ENCODE results near the gene C12orf56. TPM values are rescaled to one million over a fixed set of nuclear protein-coding genes. Genes with fewer than 3 reads are reported as not detected.

The C12orf56 gene, protein sequence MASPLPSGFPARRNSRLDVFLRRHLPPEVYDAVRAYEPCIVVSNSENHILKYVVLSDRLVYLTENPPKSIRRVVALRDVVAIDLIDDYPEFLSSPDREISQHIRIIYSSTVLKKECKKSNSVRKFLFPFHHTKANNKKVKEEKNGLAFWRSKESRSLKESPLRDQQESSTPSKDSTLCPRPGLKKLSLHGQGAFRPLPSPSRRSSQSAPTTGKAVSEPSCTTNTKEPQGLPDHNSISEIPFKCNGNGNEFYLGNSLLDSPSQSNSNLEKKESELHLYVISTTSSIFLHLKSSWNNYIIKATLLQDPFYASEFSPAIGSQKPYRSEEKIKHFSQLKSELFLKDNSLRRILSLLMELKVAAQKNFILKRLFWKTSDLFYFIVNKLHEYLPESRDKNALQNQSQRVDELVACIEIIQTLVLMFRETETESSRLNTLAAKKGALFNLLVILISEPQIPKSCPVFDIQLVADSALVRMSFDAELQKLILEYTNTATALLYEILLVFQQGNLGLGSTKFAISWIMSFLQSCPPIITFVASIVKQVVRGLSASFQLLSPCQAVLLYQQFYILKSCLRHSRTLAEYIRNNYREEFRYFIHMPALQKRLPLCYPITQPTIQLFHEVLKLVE
- total RNA-seq = under 1 TPM in 2 of 5 experiments, not detected in 3; 0.10 to 0.34 TPM
- not detected for polyA plus RNA-seq
- total RNA-seq = not detected

DNA sequence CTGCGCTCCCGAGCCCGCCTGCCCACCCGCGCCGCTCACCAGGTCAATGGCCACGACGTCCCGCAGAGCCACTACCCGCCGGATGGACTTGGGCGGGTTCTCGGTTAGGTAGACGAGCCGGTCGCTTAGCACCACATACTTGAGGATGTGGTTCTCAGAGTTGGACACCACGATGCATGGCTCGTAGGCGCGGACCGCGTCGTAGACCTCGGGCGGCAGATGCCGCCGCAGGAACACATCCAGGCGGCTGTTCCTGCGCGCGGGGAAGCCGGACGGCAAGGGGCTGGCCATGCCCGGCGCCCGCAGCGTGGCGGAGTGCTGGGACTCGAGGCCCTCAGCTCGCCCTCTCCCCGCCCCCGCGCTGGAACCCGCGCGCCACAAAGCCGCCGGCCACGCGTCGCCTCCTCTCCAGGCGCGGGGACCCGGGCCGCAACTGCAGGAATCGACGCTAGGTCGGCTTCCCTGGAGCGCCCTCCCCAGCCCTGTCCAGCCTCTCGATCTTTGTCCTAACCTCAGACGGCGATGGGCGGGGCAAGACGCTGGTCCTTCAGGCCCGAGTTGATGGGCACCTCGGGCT, at the start of gene C12orf56:
Gene C12orf56 (minus strand): TSS at position 484 of the 577 bp plus-strand sequence. CDS start 193 bp downstream, at position 291.
- Histone ChIP-seq H3K36me3 (ENCODE audit: control insufficient read depth in 2 of 3, insufficient read depth in 3 of 3, low read length in 3 of 3) (no peaks in the 10 kb centered on the region), H3K4me3 (ENCODE audit: low read length) (peak within 1 kb of the TSS; percentile 58), H3K4me1 (ENCODE audit: control insufficient read depth in 2 of 2, insufficient read depth in 2 of 2, low read length in 2 of 2) (peaks cover 0 to 7% of the 10 kb centered on the region in 2 donors), H3K27me3 (ENCODE audit: control insufficient read depth in 2 of 2, insufficient read depth in 2 of 2, low read length in 2 of 2) (no peaks in the 10 kb centered on the region), H3K27ac (ENCODE audit: low read depth, low read length) (no peak within 1 kb of the TSS), H3K9me3 (ENCODE audit: control insufficient read depth in 2 of 3, low read length in 3 of 3) (no peaks in the 10 kb centered on the region)
- intact Hi-C loops (cut with micrococcal nuclease) = loop anchor here in 1 of 2 donors (1.0 to 5.0 kb wide), 4 partner anchors 14 to 1288 kb away; partner anchors contain the start of gene XPOT
- H3K27ac Mint-ChIP-seq = peak within 1 kb of the TSS in 6 of 9 donors; percentile 62 to 88 (median 69)
- ATAC-seq (peak; percentile 56), DNase-seq (peak in 4 of 9 donors; percentile 14 to 37 (median 16))
- H3K9me3 Mint-ChIP-seq = no peaks in the 10 kb centered on the region
- H3K36me3 Mint-ChIP-seq = peaks cover 0 to 2% (median 0%) of the 10 kb centered on the region in 5 donors
- peaks cover 0 to 22% (median 0%) of the 10 kb centered on the region in 5 donors for H3K27me3 Mint-ChIP-seq
- peaks cover 12 to 39% (median 25%) of the 10 kb centered on the region in 7 donors for H3K4me1 Mint-ChIP-seq
- ChIA-PET CTCF (interaction anchor here (0.6 to 0.7 kb wide), 2 partner anchors 15 to 439 kb away, joined by 3 read pairs; no protein-coding TSS in a partner anchor), POLR2A (interaction anchor here (0.6 to 1.6 kb wide), 3 partner anchors 11 to 1842 kb away, joined by 3 to 5 read pairs (median 3); no protein-coding TSS in a partner anchor)
- H3K4me3 Mint-ChIP-seq = peak within 1 kb of the TSS; percentile 81 to 90 (median 86)

DNA sequence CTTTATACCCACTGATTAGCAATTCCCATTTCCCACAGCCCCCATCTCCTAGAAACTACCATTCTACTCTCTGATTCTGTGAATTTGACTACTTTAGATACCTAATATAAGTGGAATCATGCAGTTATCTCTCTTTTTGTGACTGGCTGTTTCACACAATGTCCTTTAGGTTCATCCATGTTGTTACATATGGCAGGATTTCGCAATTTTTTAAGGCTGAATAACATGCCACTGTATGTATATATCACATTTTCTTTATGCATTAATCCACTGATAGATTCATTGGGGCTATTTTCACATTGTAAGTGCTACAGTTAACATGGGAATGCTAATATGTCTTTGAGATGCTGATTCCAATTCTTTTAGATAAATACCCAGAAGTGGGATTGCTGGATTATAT, 49.5 kb upstream of the C12orf56 start:
- no peaks in the 10 kb centered on the region for H3K9me3 Mint-ChIP-seq
- no peaks in the 10 kb centered on the region for H3K27me3 Mint-ChIP-seq
- no peak overlapping the region for H3K4me3 ChIP-seq (ENCODE audit: low read length)
- no peaks in the 10 kb centered on the region for H3K4me1 ChIP-seq (ENCODE audit: control insufficient read depth in 2 of 2, insufficient read depth in 2 of 2, low read length in 2 of 2)
- DNase-seq (no peak), ATAC-seq (no peak)
- H3K4me1 Mint-ChIP-seq = peaks cover 4 to 13% (median 10%) of the 10 kb centered on the region in 7 donors
- H3K27ac Mint-ChIP-seq = no peak overlapping the region
- no peaks in the 10 kb centered on the region for H3K27me3 ChIP-seq (ENCODE audit: control insufficient read depth in 2 of 2, insufficient read depth in 2 of 2, low read length in 2 of 2)
- H3K4me3 Mint-ChIP-seq = no peak overlapping the region
- CTCF ChIA-PET = no interaction called here
- intact Hi-C loops (cut with micrococcal nuclease) = no loop called here
- H3K9me3 ChIP-seq (ENCODE audit: control insufficient read depth in 2 of 3, low read length in 3 of 3) = no peaks in the 10 kb centered on the region
- H3K27ac ChIP-seq (ENCODE audit: low read depth, low read length) = no peak overlapping the region
- POLR2A ChIA-PET = no interaction called here
- H3K36me3 ChIP-seq (ENCODE audit: control insufficient read depth in 2 of 3, insufficient read depth in 3 of 3, low read length in 3 of 3) = peaks cover 0 to 44% (median 5%) of the 10 kb centered on the region in 3 experiments
- peaks cover 16 to 61% (median 36%) of the 10 kb centered on the region in 5 donors for H3K36me3 Mint-ChIP-seq

DNA sequence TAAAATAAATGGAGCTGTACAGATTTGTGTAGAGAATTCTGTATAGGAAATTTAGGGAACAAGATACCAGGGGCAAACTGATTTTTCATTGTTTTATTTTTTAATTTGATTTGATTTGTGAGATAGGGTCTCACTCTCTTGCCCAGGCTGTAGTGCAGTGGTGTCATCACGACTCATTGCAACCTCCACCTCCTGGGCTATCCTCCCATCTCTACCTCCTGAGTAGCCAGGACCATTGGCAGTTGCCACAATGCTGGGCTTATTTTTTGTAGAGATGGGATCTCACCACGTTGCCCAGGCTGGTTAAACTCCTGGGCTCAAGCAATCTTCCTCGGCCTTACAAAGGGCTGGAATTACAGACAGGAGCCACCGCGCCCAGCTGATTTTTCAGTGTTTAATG, 43.4 kb upstream of the C12orf56 start:
- POLR2A ChIA-PET = interaction anchor here (0.6 kb wide), 1 partner anchor 25 kb away, joined by 4 read pairs; no protein-coding TSS in a partner anchor
- CTCF ChIA-PET = no interaction called here

DNA sequence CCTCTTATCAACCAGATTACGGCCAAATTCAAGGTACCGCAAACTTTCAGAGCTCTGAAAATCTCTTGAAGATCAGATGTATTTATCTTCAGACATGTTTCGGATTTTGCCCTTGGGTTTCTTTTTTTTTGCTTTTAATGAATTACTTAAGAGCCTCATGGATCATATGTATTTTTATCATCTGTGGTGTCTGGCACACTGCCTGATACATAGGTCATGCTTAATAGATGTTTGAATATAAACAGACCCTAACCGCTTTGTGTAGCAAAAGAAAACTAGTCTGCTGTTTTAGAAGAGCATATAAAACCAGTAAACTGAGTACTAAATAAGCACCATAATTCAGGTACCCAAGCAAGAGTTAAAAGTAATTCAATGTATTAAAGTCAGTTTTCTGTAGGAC, 41.2 kb upstream of the C12orf56 start:
- Histone ChIP-seq H3K4me1 (ENCODE audit: control insufficient read depth in 2 of 2, insufficient read depth in 2 of 2, low read length in 2 of 2) (no peaks in the 10 kb centered on the region), H3K27ac (ENCODE audit: low read depth, low read length) (no peak overlapping the region), H3K27me3 (ENCODE audit: control insufficient read depth in 2 of 2, insufficient read depth in 2 of 2, low read length in 2 of 2) (no peaks in the 10 kb centered on the region), H3K9me3 (ENCODE audit: control insufficient read depth in 2 of 3, low read length in 3 of 3) (no peaks in the 10 kb centered on the region), H3K4me3 (ENCODE audit: low read length) (no peak overlapping the region), H3K36me3 (ENCODE audit: control insufficient read depth in 2 of 3, insufficient read depth in 3 of 3, low read length in 3 of 3) (peaks cover 9 to 74% (median 35%) of the 10 kb centered on the region in 3 experiments)
- H3K9me3 Mint-ChIP-seq = no peaks in the 10 kb centered on the region
- POLR2A ChIA-PET = interaction anchor here (0.6 to 0.8 kb wide), 2 partner anchors 20 to 26 kb away, joined by 3 to 7 read pairs; no protein-coding TSS in a partner anchor
- peaks cover 0 to 6% (median 0%) of the 10 kb centered on the region in 7 donors for H3K4me1 Mint-ChIP-seq
- H3K27ac Mint-ChIP-seq = no peak overlapping the region
- no peak overlapping the region for H3K4me3 Mint-ChIP-seq
- intact Hi-C loops (cut with micrococcal nuclease) = loop anchor here in 1 of 2 donors (2.0 kb wide), 1 partner anchor 13 kb away; no protein-coding TSS in a partner anchor
- H3K36me3 Mint-ChIP-seq = peaks cover 6 to 68% (median 47%) of the 10 kb centered on the region in 5 donors
- DNase-seq (no peak), ATAC-seq (no peak)
- no peaks in the 10 kb centered on the region for H3K27me3 Mint-ChIP-seq
- CTCF ChIA-PET = no interaction called here

More for the DNA sequence above, 43.4 kb upstream of the C12orf56 start:
- Mint-ChIP-seq H3K36me3 (peaks cover 14 to 72% (median 51%) of the 10 kb centered on the region in 5 donors), H3K4me1 (peaks cover 0 to 8% (median 3%) of the 10 kb centered on the region in 7 donors), H3K4me3 (no peak overlapping the region), H3K27me3 (no peaks in the 10 kb centered on the region), H3K27ac (no peak overlapping the region), H3K9me3 (no peaks in the 10 kb centered on the region)
- Histone ChIP-seq H3K36me3 (ENCODE audit: control insufficient read depth in 2 of 3, insufficient read depth in 3 of 3, low read length in 3 of 3) (peaks cover 0 to 76% (median 25%) of the 10 kb centered on the region in 3 experiments), H3K4me3 (ENCODE audit: low read length) (no peak overlapping the region), H3K4me1 (ENCODE audit: control insufficient read depth in 2 of 2, insufficient read depth in 2 of 2, low read length in 2 of 2) (no peaks in the 10 kb centered on the region), H3K27me3 (ENCODE audit: control insufficient read depth in 2 of 2, insufficient read depth in 2 of 2, low read length in 2 of 2) (no peaks in the 10 kb centered on the region), H3K27ac (ENCODE audit: low read depth, low read length) (no peak overlapping the region), H3K9me3 (ENCODE audit: control insufficient read depth in 2 of 3, low read length in 3 of 3) (no peaks in the 10 kb centered on the region)
- ATAC-seq (no peak), DNase-seq (no peak)
- intact Hi-C loops (cut with micrococcal nuclease) = loop anchor here in 1 of 2 donors (2.0 kb wide), 1 partner anchor 15 kb away; no protein-coding TSS in a partner anchor

DNA sequence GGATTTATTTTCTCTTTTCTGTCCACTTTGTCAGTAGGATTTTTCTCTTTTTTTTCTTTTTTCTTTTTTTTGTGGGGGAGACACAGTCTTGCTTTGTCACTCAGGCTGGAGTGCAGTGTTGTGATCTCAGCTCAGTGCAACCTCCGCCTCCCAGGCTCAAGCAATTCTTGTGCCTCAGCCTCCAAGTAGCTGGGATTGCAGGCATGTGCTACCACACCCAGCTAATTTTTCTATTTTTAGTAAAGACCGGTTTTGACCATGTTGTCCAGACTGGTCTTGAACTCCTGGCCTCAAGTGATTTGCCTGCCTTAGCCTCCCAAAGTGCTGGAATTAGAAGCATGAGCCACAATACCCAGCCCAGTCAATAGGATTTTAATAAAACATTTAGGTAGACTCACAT, 40.3 kb upstream of the C12orf56 start:
- H3K4me1 Mint-ChIP-seq = peaks cover 0 to 6% (median 0%) of the 10 kb centered on the region in 7 donors
- H3K27me3 Mint-ChIP-seq = no peaks in the 10 kb centered on the region
- Histone ChIP-seq H3K4me3 (ENCODE audit: low read length) (no peak overlapping the region), H3K4me1 (ENCODE audit: control insufficient read depth in 2 of 2, insufficient read depth in 2 of 2, low read length in 2 of 2) (no peaks in the 10 kb centered on the region), H3K9me3 (ENCODE audit: control insufficient read depth in 2 of 3, low read length in 3 of 3) (no peaks in the 10 kb centered on the region), H3K36me3 (ENCODE audit: control insufficient read depth in 2 of 3, insufficient read depth in 3 of 3, low read length in 3 of 3) (peaks cover 9 to 75% (median 36%) of the 10 kb centered on the region in 3 experiments), H3K27ac (ENCODE audit: low read depth, low read length) (no peak overlapping the region), H3K27me3 (ENCODE audit: control insufficient read depth in 2 of 2, insufficient read depth in 2 of 2, low read length in 2 of 2) (no peaks in the 10 kb centered on the region)
- no peaks in the 10 kb centered on the region for H3K9me3 Mint-ChIP-seq
- POLR2A ChIA-PET = interaction anchor here (0.8 to 0.9 kb wide), 2 partner anchors 13 to 25 kb away, joined by 3 read pairs; no protein-coding TSS in a partner anchor
- ATAC-seq (no peak), DNase-seq (no peak)
- H3K36me3 Mint-ChIP-seq = peaks cover 4 to 73% (median 47%) of the 10 kb centered on the region in 5 donors
- H3K4me3 Mint-ChIP-seq = no peak overlapping the region
- intact Hi-C loops (cut with micrococcal nuclease) = loop anchor here in 1 of 2 donors (2.0 kb wide), 1 partner anchor 14 kb away; no protein-coding TSS in a partner anchor
- peak overlapping the region in 1 of 9 donors; percentile 19 for H3K27ac Mint-ChIP-seq
- CTCF ChIA-PET = no interaction called here

DNA sequence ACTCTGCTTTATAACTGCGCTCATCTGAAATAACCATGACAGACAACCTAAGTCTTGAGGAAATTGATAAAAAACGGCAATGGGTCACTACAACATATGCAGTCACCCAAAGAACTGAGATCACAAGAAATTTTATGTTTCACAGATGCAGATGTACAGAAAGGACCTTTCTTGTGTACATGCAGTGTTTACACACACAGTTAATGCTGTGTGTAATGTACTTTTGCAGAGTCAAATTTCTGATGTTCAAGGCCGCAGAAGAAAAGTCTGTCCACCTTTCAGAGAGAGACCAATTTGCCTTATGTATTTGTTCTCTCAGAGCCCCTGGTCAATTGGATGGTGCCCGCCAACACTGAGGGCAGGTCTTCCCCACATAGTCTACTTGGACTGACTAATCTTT, 38.4 kb upstream of the C12orf56 start:
- Histone ChIP-seq H3K4me3 (ENCODE audit: low read length) (no peak overlapping the region), H3K27ac (ENCODE audit: low read depth, low read length) (no peak overlapping the region), H3K9me3 (ENCODE audit: control insufficient read depth in 2 of 3, low read length in 3 of 3) (no peaks in the 10 kb centered on the region), H3K36me3 (ENCODE audit: control insufficient read depth in 2 of 3, insufficient read depth in 3 of 3, low read length in 3 of 3) (peaks cover 11 to 79% (median 52%) of the 10 kb centered on the region in 3 experiments), H3K4me1 (ENCODE audit: control insufficient read depth in 2 of 2, insufficient read depth in 2 of 2, low read length in 2 of 2) (no peaks in the 10 kb centered on the region), H3K27me3 (ENCODE audit: control insufficient read depth in 2 of 2, insufficient read depth in 2 of 2, low read length in 2 of 2) (no peaks in the 10 kb centered on the region)
- ATAC-seq = no peak
- CTCF ChIA-PET = no interaction called here
- H3K9me3 Mint-ChIP-seq = no peaks in the 10 kb centered on the region
- POLR2A ChIA-PET = no interaction called here
- peaks cover 8 to 73% (median 49%) of the 10 kb centered on the region in 5 donors for H3K36me3 Mint-ChIP-seq
- peaks cover 0 to 6% (median 0%) of the 10 kb centered on the region in 7 donors for H3K4me1 Mint-ChIP-seq
- DNase-seq = no peak
- H3K27ac Mint-ChIP-seq = peak overlapping the region in 2 of 9 donors; percentile 14 to 22
- no peak overlapping the region for H3K4me3 Mint-ChIP-seq
- intact Hi-C loops (cut with micrococcal nuclease) = no loop called here
- no peaks in the 10 kb centered on the region for H3K27me3 Mint-ChIP-seq
